Hematopoietic multipotent progenitor cell treated with erythropoietin and hydrocortisone succinate and interleukin-3 and kit ligand, for 6 days (in vitro differentiated cells): ENCODE results near the gene RRAS2.
"Not testable (repeated sequence)": the region's sequence is repeated elsewhere in the genome, so short reads cannot be mapped to it uniquely, and the experiment has no call there.

Experiments used
- DNase-seq: peaks from one replicate; pipeline ENCODE4 v3.0.0-alpha.2; 2015

Gene RRAS2

GRCh38 chr11:14253421-14253820 is 105.6 kb downstream of the RRAS2 start:
- no peak for DNase-seq

GRCh38 chr11:14252501-14252900 is 106.5 kb downstream of the RRAS2 start:
- DNase-seq = not testable (repeated sequence)

GRCh38 chr11:14251754-14252153 is 107.2 kb downstream of the RRAS2 start:
- DNase-seq = no peak

GRCh38 chr11:14249121-14249963 is 109.6 kb downstream of the RRAS2 start:
- peak; percentile 82 for DNase-seq

GRCh38 chr11:14248580-14248981 is 110.4 kb downstream of the RRAS2 start:
- no peak for DNase-seq

- DNase-seq = no peak
Observed at GRCh38 chr11:14245444-14245843, 113.5 kb downstream of the RRAS2 start.

- no peak for DNase-seq
Observed at GRCh38 chr11:14244926-14245325, 114.1 kb downstream of the RRAS2 start.

- DNase-seq = no peak
Observed at GRCh38 chr11:14242733-14243132, 116.2 kb downstream of the RRAS2 start.

GRCh38 chr11:14242187-14242586 is 116.8 kb downstream of the RRAS2 start:
- DNase-seq = no peak

GRCh38 chr11:14240951-14241350 is 118.0 kb downstream of the RRAS2 start:
- no peak for DNase-seq

- peak; percentile 39 for DNase-seq
Observed at GRCh38 chr11:14240221-14240620, 118.8 kb downstream of the RRAS2 start.

- DNase-seq = peak; percentile 9
Observed at GRCh38 chr11:14237444-14237961, 121.5 kb downstream of the RRAS2 start.

GRCh38 chr11:14235701-14236100 is 123.3 kb downstream of the RRAS2 start:
- no peak for DNase-seq

GRCh38 chr11:14234446-14234845 is 124.5 kb downstream of the RRAS2 start:
- no peak for DNase-seq

GRCh38 chr11:14232652-14233051 is 126.3 kb downstream of the RRAS2 start:
- peak; percentile 11 for DNase-seq

- no peak for DNase-seq
Observed at GRCh38 chr11:14230407-14230806, 128.6 kb downstream of the RRAS2 start.

GRCh38 chr11:14229472-14229871 is 129.5 kb downstream of the RRAS2 start:
- DNase-seq = no peak

GRCh38 chr11:14228356-14228755 is 130.6 kb downstream of the RRAS2 start:
- DNase-seq = no peak
